ENCODE data around the gene POLR3K.

POLR3K gene

DNA sequence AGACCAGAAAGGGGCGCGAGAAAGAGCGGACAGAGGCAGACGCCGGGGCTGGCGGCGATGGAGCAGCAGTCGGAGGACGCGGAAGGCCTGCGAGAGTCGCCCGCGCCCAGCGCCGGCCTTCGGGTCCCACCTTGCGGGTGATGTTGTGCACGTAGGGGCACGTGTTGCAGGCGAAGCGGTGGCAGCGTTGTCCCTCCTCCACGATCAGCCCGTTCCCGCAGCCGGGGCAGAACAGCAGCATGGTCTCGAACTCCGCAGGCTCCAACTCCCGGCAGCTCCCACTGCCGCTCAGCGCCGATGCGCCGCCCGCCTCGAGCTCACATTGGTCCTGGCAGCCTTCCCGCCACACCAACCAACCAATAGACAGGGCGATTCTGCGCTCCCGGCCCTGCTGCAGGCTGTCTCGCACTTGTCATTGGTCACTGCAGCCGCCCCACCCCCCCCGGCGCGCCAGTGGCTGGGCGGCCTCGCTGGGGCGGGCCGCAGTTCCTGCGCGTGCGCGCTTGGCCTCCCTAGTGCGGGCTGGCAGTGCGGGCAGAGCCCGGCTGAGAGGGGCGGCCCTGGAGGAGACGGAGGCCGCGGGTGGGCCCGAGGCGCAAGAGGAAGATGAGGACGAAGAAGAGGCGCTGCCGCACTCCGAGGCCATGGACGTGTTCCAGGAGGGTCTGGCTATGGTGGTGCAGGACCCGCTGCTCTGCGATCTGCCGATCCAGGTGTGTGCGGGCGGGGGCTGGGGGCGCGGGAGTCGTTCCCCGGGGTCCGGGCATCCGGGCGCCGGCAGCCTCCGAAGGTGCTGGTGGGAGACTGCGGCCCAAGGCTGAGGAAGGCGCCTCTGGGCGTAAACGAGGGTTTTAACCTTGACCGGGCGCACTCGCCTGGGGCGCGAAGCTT lies at the start of gene POLR3K, which contains the start of gene SNRNP25:
POLR3K (minus strand) TSS at position 263 of the 891 bp plus-strand sequence; CDS start at position 241, 22 bp downstream.
SNRNP25 (plus strand) TSS at position 483 of the 891 bp plus-strand sequence; CDS start at position 672, 189 bp downstream.
- DNase-seq: peak; percentile 98

DNA sequence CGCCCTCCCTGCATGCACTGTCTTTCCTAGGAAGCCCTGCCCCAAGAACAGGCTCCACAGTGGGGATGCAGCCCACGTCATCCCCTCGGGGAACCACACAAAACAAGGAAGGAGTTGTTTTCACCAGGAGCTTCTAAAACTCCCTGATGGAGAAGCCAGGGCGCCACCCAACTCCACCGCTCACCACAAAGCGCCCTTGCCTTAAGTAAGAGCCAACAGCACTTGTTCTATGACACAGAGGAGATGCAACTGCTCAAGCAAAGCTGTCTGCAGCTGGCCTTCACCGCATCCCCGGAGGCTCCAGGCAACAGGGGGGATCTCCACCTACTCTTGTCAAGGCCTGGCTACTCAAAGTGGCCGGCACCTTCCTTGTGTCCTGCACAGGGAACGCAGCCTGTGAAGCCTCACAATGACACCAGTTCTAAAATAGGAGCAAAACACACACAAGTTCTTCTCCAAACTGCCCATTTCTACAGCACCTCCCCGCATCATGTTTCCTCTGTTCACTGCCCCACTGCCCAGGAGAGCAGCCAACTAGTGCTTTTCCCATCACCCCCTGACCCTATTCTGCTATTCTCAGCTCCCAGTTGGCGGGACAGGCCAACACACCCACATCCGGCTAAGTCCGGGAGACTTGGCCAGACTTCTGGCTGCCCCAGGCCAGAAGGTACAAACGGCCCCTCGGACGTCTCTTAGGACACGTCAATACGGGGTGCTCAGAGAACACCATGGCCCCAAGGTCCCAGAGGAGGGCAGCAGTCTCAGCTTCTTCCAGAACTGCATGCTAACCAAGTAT lies 48.9 kb upstream of the POLR3K start:
- no peak for DNase-seq

DNA sequence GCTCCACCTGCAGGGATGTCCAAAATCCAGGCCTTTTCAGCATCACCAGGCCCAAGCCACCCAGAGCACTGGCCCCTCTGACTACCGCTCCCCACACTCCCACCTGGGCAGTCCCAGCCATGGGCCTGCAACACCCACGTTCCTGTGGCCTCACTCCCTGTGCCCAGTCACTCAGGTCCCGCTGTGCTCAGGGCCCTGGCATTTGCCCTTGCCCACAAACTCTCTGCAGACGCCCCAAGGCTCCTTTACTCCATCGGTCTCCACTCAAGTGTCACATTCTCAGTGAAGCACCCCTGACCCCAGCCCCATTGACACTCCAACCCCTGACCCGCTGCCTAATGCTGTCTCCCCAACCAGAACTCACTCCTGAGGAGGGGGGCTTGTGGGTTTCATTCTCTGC lies 48.2 kb upstream of the POLR3K start:
- no peak for DNase-seq

DNA sequence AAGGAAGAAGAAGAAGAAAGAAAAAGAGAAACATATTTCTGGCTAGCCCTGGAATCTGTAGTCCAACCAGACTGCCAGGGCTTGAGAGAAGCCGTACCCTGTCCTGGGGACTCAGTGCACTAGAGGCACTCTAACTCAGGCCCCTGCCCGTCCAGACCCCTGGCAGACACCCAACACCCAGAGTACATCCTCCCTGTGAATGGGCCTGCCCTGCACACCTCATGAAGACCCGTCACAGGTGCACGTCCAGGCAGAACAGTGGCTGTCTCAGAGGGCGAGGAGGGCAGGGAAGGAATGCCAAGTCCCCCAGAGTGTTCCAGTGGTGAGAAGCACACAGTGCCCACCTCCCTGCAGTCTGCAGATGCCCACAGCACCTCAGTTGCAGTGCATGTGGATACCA lies 47.6 kb upstream of the POLR3K start:
- no peak for DNase-seq

DNA sequence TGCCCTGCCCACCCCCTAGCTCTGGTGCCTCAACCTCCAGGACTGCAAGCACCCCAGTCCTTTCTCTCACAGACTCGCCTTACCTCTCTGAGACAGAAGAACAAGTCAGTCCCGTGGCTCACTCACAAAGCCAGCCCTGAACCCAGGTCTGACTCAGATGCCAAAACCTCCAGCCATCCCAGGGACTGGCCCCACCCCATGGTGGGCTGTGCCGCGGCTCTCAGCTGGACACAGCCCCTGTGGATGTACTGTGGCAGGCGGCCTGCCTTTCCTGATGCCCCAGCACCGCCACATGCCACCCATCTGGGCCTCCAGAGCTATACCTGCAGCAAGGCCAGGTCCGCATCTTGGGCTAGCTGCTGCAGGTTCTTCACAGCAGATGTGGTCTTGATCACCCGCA lies 44.4 kb upstream of the POLR3K start:
- no peak for DNase-seq

DNA sequence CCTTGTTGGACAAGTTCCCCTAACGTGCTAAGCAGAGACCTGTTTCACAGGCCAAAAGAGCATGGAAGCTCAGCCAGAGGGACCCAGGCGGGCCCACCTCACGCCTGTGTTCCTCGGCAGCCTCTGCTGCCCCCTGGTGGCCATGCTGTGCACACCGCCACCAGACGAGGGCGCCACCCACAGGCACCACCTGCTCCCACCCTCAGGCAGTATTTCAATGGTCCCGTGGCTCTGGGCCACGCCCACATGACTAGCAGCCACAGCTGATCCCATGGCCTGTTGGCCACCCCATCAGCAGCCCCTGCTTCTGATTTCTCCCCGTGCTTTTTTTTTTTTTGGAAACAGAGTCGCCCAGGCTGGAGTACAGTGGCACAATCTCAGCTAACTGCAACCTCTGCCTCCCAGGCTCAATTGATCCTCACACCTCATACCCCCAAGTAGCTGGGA lies 43.5 kb upstream of the POLR3K start:
- peak; percentile 90 for DNase-seq

DNA sequence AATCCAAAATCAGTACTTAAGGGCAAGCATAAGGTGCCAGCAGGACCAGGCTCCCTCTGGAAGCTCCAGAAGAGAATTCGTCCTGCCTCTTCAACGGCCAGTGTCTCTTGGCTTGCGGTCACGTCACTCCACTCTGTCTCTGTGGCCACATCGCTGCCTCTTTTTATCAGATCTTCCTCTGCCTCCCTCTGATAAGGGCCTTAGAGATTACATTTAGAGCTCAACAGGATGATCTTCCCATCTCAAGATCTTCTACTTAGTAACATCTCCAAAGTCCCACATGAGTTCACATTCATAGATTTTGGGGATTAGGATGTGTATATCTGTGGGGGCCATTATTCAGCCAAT lies 41.5 kb upstream of the POLR3K start:
- DNase-seq: no peak

DNA sequence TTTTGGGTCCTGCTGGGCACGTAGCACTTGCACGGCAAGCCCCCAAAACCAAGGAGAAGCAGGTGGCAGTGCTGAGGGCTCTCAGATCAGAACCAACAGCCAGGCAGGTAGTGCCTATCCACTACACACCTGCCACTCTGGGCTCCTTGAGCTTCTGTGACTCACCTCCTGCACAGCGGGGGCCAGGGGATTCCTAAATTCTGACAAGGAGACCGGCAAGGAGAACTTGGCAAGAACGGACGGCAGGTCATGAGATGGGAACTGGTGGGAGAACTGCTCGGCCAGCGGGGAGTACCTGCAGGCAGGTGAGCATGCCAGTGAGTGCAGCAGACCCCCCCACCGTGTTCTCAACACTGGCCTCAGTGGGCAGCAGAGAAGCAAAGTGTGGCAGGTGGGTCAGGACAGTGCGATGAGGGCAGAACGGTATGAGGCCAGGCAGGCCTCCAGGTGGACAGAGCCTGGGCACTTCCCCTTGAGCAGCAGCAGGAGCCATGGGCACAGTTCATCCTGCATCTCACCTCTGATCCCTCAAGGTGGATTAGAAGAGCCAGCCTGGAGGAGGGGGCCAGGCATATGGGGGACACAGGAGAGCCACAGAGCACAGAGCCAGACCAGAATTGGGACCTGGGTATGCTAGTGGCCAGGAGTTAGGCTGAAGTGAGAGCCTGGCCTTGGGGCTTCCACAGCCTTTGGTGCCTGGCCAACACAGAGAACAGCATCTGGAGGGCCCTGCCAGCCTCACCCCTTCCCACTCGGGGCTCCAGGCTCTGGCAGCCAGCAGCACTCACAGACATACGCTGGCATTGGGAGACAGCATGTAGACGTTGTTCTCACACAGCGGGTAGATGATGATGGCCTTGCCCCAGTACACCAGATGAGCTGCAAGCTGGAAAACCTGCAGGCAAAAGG lies 39.3 kb upstream of the POLR3K start:
- no peak for DNase-seq

DNA sequence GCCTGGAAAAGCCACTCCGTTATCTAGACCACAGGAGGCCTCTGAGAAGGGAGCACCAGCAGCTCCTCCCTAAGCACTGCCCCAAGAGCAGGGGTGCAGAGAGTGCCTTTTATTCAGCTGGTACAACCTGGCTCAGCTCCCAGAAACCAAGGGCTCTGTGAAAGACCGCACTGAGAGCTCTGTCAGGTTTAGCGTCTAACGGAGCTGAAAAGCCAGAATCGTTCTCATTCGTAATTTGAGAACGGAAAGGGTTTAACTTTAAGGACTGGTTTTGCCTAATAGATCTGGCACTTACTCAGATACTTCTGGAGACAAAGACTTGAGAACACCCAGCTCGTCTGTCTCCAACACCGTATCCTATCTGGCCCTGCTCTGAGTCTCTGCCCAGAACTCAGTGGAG lies 38.1 kb upstream of the POLR3K start:
- no peak for DNase-seq

DNA sequence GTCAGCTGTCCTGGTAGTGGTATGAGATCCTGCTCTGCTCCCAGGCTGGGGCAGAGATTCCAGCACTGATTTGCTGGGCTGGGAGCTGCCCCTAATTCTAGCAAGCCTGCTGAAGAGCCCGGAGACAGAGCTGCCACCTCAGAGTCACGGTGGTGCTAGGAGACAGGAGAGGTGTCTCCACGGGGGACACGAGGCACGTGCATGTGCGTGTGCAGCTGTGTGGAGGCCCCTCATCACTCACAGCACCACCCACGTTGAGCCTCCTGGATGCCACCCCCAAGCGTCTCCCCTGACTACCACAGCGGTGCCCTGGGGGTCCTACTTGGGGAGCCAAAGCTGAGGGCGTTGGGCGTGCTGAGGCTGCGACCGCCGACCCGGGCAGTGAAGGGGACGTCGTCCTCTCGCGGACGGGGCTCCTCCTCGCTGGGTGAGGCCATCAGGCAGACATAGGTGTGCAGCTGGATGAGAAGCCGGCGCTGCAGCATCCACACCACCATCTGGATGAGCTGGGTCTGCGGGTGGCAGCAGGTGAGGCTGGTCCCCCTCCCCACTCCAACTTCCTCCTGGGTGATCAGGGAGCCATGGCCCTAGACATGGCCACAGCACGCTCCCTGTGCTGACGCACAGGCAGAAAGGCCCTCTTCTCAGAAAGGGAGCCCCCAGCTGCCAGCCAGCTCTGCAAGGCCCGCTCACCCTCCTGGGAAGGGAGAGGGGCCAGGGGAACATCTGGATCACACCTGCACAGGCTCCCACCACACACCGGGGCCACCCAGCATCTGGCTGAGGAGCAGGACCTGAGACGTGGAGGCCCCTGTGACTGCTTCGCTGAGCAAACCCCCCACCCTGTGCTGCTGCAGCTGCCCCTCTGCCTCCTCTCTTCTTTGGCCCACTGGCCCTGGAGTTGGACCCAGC lies 36.2 kb upstream of the POLR3K start:
- no peak for DNase-seq

DNA sequence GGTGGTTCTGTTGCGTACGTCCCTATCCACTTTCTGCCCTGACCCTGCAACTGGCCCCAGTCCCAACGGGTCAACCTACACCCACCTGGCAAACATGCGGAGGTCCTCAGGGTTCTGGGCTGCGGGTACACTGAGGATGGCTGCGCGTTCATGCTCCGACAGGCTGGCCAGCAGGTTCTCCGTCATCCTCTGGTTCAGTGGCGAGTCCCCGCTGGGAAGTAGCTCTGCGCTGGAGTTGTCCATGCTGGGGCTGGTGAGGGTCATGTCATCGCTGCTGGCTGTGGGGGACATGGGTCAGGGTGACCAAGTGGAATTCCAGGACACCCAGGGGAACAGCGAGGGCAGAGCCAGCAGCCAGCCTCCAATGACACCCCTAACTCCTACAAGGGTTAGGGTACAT lies 35.2 kb upstream of the POLR3K start:
- no peak for DNase-seq

DNA sequence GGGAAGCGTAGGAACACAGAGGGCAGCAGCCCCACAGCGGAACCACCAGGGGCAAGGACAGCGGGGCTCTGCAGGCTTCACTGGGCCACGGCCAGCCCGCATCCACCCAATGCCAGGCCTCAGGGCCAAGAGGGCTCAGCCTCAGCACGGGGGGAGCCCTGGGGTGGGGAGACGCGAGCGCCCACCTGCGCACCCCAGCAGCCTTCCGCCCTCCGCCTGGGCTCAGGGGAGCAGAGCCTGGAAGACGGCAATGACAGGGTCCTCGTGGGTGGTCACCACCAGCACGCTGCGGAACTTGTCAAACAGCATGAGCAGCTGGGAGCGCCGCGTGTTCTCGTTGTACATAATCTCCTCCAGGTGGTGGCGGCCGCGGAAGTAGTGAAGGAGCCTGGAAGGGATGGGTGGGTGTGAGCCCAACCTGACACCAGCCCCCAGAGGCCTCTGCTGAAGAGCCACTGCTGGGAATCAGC lies 33.1 kb upstream of the POLR3K start:
- DNase-seq: no peak

DNA sequence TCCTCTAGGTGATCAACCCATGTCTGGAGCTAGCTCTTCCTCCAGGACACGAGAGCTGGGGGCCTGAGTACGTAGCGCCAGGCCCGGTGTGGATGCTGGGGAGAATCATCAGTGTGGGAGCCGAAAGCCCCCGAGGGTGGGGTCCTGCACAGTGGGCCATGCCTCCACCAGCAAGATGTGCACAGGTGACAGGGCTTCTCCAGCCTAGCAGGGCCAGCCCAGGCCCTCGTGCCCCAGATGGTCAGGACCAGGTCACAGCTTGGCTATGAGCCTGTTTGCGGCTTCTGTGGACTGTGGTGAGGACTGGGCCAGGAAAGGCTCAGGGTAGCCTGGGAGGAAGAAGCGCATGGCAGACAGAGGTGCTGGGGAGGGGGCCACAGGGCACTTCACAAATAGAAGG lies 32.5 kb upstream of the POLR3K start:
- DNase-seq: no peak

DNA sequence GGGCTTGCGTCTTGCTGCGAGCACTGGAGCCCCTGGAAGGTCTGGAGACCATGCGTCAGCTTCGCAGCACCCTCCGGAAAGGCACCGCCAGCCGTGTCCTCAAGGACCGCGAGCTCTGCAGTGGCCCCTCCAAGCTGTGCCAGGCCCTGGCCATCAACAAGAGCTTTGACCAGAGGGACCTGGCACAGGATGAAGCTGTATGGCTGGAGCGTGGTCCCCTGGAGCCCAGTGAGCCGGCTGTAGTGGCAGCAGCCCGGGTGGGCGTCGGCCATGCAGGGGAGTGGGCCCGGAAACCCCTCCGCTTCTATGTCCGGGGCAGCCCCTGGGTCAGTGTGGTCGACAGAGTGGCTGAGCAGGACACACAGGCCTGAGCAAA lies 32.0 kb upstream of the POLR3K start:
- no peak for DNase-seq

DNA sequence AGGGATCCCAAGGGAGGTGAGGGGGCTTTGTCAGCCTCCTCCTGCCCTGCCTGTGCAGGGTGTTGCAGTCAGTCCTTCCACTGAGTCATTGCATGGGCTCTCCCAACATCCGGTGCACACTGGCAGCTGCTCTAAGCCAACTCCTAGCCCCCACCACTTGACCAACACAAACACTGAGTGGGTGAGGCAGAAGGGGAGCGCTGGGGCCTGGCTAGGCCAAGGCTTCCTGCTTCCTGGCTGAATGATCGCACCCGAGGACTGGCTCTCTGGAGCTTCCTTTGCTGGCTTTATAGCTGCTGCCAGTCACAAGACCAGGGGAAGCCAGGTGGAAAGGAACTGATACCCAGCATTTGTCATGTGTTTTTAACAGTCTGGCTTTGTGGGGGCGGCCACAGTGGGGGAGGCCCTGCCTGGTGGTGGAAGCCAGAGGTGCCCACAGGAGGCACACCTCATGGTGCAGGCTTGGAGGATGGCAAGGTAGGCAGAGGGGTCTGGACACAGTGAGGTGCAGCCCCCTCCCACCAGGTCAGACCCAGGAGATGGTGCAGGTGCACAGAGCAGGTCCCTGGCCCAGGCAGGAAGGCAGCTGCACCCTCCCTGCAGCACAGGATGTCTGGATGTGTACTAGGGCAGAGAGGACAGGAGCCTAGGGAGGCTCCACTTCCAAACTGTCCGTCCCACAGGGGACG lies 31.5 kb upstream of the POLR3K start:
- DNase-seq: peak; percentile 44

DNA sequence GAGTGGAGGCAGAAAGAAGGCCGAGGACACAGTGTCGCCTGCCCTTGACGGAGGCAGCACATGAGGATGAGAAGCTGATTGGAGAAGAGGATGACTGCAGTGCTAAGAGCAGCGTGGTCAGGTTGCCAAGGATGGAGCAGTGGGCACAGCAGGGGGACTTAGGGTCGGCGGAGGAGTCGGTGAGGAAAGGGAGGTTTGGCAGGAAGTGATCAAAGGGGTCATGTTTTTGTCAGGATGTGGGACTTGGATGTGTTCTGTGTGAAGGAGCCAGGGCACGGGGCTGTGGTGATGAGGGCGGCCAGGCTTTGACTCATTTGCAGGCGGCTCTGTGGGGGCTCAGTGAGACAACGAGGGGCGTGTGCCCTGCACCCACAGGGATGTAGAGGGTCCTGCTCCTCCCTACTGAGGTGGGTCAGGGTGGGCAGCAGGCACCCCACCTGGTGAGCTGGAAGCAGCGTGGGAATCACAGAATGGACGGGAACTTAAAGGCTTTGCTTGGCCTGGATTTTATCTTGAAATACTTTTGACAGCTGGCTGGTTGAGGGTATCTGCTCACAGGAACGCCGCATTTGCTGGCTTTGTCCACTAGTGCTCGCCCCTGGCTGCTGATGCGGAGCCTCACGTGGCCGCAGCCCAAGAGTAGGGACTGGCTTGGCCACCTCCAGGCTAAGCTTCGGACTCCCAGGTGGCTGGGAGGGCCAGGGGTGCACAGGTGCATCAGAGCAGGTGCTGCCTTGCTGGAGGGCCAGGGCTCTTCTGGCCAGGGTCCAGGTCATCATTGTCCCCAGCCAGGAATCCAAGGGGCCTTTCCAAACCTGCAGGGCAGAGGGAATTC lies 30.6 kb upstream of the POLR3K start:
- DNase-seq: no peak

DNA sequence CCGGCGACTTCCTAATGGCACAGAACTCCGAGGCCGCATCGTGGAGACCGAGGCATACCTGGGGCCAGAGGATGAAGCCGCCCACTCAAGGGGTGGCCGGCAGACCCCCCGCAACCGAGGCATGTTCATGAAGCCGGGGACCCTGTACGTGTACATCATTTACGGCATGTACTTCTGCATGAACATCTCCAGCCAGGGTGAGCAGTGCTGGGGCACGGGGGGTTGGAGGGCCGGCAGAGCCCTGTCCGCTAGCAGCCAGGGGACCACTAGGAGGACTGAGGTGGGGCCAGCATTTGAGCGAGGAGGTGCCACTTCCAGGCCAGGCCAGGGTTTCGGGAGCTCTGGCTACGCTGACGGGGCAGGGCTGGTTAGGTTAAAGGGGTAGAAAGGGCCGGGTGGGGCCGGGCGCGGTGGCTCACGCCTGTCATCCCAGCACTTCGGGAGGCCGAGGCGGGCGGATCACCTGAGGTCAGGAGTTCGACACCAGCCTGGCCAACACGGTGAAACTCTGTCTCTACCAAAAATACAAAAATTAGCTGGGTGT lies 29.7 kb upstream of the POLR3K start:
- DNase-seq: no peak

DNA sequence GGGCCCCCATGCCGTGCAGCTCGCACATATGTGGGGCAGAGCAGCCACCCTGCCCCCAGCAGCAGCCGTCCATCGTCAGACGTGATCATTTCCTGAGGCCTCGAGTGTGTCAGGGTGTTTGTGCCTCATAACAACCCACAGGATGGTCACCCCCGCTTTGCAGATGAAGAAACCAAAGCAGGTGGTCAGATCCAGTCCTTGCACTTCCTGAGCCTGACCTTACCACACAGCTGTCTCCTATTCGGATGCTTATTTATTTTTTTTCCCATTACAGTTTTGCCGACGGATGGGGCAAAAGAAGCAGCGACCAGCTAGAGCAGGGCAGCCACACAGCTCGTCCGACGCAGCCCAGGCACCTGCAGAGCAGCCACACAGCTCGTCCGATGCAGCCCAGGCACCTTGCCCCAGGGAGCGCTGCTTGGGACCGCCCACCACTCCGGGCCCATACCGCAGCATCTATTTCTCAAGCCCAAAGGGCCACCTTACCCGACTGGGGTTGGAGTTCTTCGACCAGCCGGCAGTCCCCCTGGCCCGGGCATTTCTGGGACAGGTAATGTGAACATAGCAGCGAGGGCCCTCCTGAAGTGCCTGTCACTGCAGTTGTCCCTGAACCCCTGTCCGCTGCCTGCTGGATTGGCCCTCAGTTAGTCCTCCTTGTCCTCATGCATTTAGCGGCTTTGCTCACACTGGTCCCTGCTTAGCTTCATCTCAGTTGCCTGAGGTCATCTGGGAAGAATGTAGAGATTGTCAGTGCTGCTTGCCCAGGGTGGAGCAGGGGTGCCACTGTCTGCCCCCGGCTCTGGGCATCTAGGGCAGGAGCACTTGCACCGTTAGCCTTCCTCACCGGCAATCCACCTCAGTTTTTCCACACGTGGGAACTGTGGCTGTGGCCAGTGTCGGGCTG lies 26.0 kb upstream of the POLR3K start:
- no peak for DNase-seq

Measured in CD4-positive, alpha-beta T cell treated with Interleukin-15 for 1 hour (primary cell).